Trophoblast cell (in vitro differentiated cells and primary cell): ENCODE data around the gene MUC4.
A peak's percentile ranks its signal among the peaks of the same experiment; 100 is the strongest.

Experiments used
- DNase-seq, 2 donors: peaks; one replicate each; pipeline ENCODE4 v3.0.0-alpha.2; 2016
- H2AFZ ChIP-seq: 2 replicates; pipeline ENCODE4 v1.6.1; 2013; ENCODE audit warnings: low read length, moderate library complexity, mild to moderate bottlenecking; ENCODE audit not compliant: insufficient read depth, poor library complexity
- H2AK5ac ChIP-seq: 2 replicates; pipeline ENCODE4 v1.6.1; 2013; ENCODE audit warnings: mild to moderate bottlenecking, low read length
- H2BK120ac ChIP-seq: 2 replicates; pipeline ENCODE4 v1.6.1; 2013; ENCODE audit warnings: low read length, mild to moderate bottlenecking, moderate library complexity; ENCODE audit not compliant: insufficient read depth, poor library complexity
- H2BK12ac ChIP-seq: 2 replicates; pipeline ENCODE4 v1.6.1; 2013; ENCODE audit warnings: mild to moderate bottlenecking, low read length, moderate library complexity
- H2BK5ac ChIP-seq: 2 replicates; pipeline ENCODE4 v1.6.1; 2013; ENCODE audit warnings: low read length, low read depth, moderate library complexity, mild to moderate bottlenecking; ENCODE audit not compliant: poor library complexity
- H3K14ac ChIP-seq: 2 replicates; pipeline ENCODE4 v1.6.1; 2013; ENCODE audit warnings: mild to moderate bottlenecking, low read length
- H3K18ac ChIP-seq: 2 replicates; pipeline ENCODE4 v1.6.1; 2013; ENCODE audit warnings: mild to moderate bottlenecking, low read length
- H3K23ac ChIP-seq: 2 replicates; pipeline ENCODE4 v1.6.1; 2013; ENCODE audit warnings: low read length
- H3K27ac ChIP-seq: 2 replicates; pipeline ENCODE4 v1.5.1; 2013; ENCODE audit warnings: low read depth, mild to moderate bottlenecking, inconsistent platforms, low read length, moderate library complexity
- H3K27me3 ChIP-seq: 2 replicates; pipeline ENCODE4 v1.6.1; 2013; ENCODE audit warnings: inconsistent platforms, mild to moderate bottlenecking, low read length, moderate library complexity; ENCODE audit not compliant: insufficient read depth
- H3K36me3 ChIP-seq, 2 experiments: 1 replicate in 1 of 2; 2 replicates in 1 of 2; pipeline ENCODE4 v1.6.1; 2013; ENCODE audit warnings: low read length in 2 of 2, mild to moderate bottlenecking in 2 of 2, moderate library complexity in 1 of 2; ENCODE audit not compliant: insufficient read depth in 2 of 2, control insufficient read depth in 1 of 2
- H3K4ac ChIP-seq: 2 replicates; pipeline ENCODE4 v1.6.1; 2013; ENCODE audit warnings: low read depth, mild to moderate bottlenecking, low read length, moderate library complexity
- H3K4me1 ChIP-seq, 2 experiments: 1 replicate in 1 of 2; 2 replicates in 1 of 2; pipeline ENCODE4 v1.6.1; 2013; ENCODE audit warnings: low read length in 2 of 2, mild to moderate bottlenecking in 2 of 2, moderate library complexity in 1 of 2; ENCODE audit not compliant: insufficient read depth in 2 of 2, control insufficient read depth in 1 of 2
- H3K4me2 ChIP-seq: 2 replicates; pipeline ENCODE4 v1.6.1; 2013; ENCODE audit warnings: inconsistent platforms, mild to moderate bottlenecking, low read length, moderate library complexity
- H3K4me3 ChIP-seq: 2 replicates; pipeline ENCODE4 v1.5.1; 2013; ENCODE audit warnings: mild to moderate bottlenecking, low read depth, low read length, inconsistent platforms
- H3K79me1 ChIP-seq: one replicate; pipeline ENCODE4 v1.6.1; 2013; ENCODE audit warnings: low read length
- H3K79me2 ChIP-seq: 2 replicates; pipeline ENCODE4 v1.6.1; 2013; ENCODE audit warnings: low read length, mild to moderate bottlenecking; ENCODE audit not compliant: control insufficient read depth, insufficient read depth, poor library complexity
- H3K9ac ChIP-seq: 2 replicates; pipeline ENCODE4 v1.6.1; 2013; ENCODE audit warnings: mild to moderate bottlenecking, low read length
- H3K9me3 ChIP-seq: 2 replicates; pipeline ENCODE4 v1.6.1; 2013; ENCODE audit warnings: low read depth, mild to moderate bottlenecking, control low read depth, inconsistent platforms, low read length; ENCODE audit not compliant: insufficient read depth
- H4K12ac ChIP-seq: 2 replicates; pipeline ENCODE4 v1.6.1; 2013; ENCODE audit warnings: low read depth, mild to moderate bottlenecking, low read length, moderate library complexity
- H4K8ac ChIP-seq: 2 replicates; pipeline ENCODE4 v1.6.1; 2013; ENCODE audit warnings: low read depth, mild to moderate bottlenecking, low read length, moderate library complexity
- H4K91ac ChIP-seq: one replicate; pipeline ENCODE4 v1.6.1; 2013; ENCODE audit warnings: low read depth, mild to moderate bottlenecking, low read length, moderate library complexity
- WGBS: extraction: QIAGEN DNeasy Blood & Tissue Kit; methylation state at CpG from one replicate; pipeline ENCODE4 v1.1.7; 2013; ENCODE audit warnings: missing lambda C conversion rate; ENCODE audit not compliant: insufficient read length, insufficient coverage; ENCODE audit errors: extremely low coverage; 5-methylcytosine and 5-hydroxymethylcytosine counted together

Gene MUC4

DNA sequence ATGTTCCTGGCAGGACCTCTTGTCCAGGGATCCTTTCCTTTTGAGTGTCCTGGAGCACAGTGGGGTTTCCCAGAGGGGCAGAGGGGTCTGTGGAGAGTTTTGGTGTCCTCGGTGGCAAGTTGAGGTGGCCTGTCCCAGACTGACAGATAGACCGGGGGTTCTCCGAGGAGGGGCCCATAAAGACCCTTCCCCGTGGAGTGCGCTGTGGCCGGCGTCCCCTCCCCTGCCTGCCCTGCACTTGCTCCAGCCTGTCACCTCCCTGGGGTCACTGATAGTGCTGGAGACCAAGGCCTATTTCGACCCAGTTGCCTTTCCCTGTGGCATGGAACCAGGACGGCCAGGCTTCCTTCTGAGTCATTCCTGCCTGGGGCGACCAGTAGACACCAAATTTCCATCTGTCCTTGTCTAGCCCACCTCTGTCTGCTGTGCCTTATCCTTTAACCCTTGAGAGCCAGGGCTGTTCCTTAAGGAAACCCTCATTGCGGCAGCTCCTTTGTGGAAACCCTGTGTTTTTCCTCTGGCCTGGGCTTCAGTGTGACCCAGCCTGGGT is 2.9 kb downstream of the MUC4 start:
- H2BK12ac ChIP-seq = no peak overlapping the region
- no CpG with 5 or more reads among the region's 11 CpGs for WGBS

DNA sequence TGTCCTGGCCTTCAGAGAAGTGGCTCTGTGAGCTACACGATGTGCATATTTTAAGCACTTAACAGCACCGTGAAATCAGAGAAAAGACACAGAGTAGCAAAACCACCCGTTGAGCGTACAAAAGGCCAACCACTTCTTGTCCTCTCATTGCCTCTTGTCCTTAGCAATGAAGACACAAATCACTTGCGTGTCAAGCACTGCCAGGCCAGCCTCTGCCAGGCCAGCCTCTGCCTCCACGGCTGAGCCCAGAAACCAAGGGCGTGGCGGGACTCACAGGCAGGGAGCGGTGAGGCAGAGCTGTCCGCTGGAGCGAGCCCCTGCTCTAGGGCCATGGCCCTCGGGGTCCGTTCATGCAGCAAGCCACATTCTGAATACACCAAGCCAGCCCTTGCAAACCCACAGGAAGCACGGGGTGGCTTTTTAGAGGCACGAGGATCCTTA is 4.0 kb downstream of the MUC4 start:
- no peak overlapping the region for H3K4ac ChIP-seq
- H3K27ac ChIP-seq = no peak overlapping the region
- H3K14ac ChIP-seq = no peak overlapping the region
- no peak overlapping the region for H3K9ac ChIP-seq
- no CpG with 5 or more reads among the region's 15 CpGs for WGBS
- no peak overlapping the region for H2BK120ac ChIP-seq
- no peak overlapping the region for H4K12ac ChIP-seq
- H2BK5ac ChIP-seq = no peak overlapping the region
- peaks cover 6% of the 10 kb centered on the region for H3K9me3 ChIP-seq
- H3K18ac ChIP-seq = no peak overlapping the region
- H3K27me3 ChIP-seq = no peaks in the 10 kb centered on the region
- H3K4me3 ChIP-seq = no peak overlapping the region
- H2BK12ac ChIP-seq = no peak overlapping the region
- peaks cover 17 to 19% of the 10 kb centered on the region in 2 experiments for H3K4me1 ChIP-seq
- H3K36me3 ChIP-seq = no peaks in the 10 kb centered on the region
- peaks cover 2% of the 10 kb centered on the region for H3K79me1 ChIP-seq
- no peak for DNase-seq
- H4K91ac ChIP-seq = no peak overlapping the region
- no peak overlapping the region for H3K23ac ChIP-seq
- no peak overlapping the region for H3K4me2 ChIP-seq
- H2AFZ ChIP-seq = no peak overlapping the region
- no peak overlapping the region for H2AK5ac ChIP-seq
- H3K79me2 ChIP-seq = no peaks in the 10 kb centered on the region
- H4K8ac ChIP-seq = no peak overlapping the region

More for the DNA sequence above, 2.9 kb downstream of the MUC4 start:
- Histone ChIP-seq H3K4me3 (no peak overlapping the region), H3K79me1 (peaks cover 2% of the 10 kb centered on the region), H4K8ac (peak overlapping the region; percentile 14), H2BK5ac (no peak overlapping the region), H2AFZ (no peak overlapping the region), H3K27me3 (no peaks in the 10 kb centered on the region), H3K9me3 (peaks cover 5% of the 10 kb centered on the region), H3K14ac (no peak overlapping the region), H3K18ac (no peak overlapping the region), H4K12ac (no peak overlapping the region), H3K4ac (no peak overlapping the region), H3K27ac (no peak overlapping the region), H3K79me2 (no peaks in the 10 kb centered on the region), H2BK120ac (no peak overlapping the region), H3K4me1 (peaks cover 17 to 19% of the 10 kb centered on the region in 2 experiments), H2AK5ac (peak overlapping the region; percentile 6), H3K23ac (no peak overlapping the region), H3K9ac (no peak overlapping the region), H4K91ac (peak overlapping the region; percentile 74), H3K36me3 (no peaks in the 10 kb centered on the region), H3K4me2 (no peak overlapping the region)
- peak in 1 of 2 donors; percentile 39 for DNase-seq

DNA sequence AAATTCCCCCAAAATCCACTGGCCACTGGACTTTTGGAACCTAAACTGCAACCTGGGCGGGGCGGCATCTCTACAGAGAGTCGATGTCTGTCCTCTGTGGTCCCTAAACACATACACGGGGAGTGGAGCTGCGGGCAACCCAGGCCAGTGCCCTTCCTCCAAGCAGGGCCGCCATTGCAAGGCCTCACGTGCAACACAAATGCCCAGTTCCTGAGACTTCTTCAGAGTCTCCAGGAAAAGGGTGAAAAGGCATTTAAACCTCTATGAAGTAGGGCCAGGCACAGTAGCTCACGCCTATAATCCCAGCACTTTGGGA is 4.9 kb downstream of the MUC4 start:
- Histone ChIP-seq H3K18ac (no peak overlapping the region), H4K91ac (no peak overlapping the region), H3K9ac (no peak overlapping the region), H4K12ac (no peak overlapping the region), H3K27ac (no peak overlapping the region), H3K4me2 (no peak overlapping the region), H2BK5ac (no peak overlapping the region), H2AK5ac (no peak overlapping the region), H3K27me3 (no peaks in the 10 kb centered on the region), H3K4me3 (no peak overlapping the region), H4K8ac (no peak overlapping the region), H3K79me2 (no peaks in the 10 kb centered on the region), H2AFZ (no peak overlapping the region), H3K36me3 (no peaks in the 10 kb centered on the region), H2BK120ac (no peak overlapping the region), H3K4ac (no peak overlapping the region), H3K9me3 (peaks cover 1% of the 10 kb centered on the region), H3K14ac (no peak overlapping the region), H3K4me1 (peaks cover 17 to 19% of the 10 kb centered on the region in 2 experiments), H2BK12ac (no peak overlapping the region), H3K23ac (no peak overlapping the region), H3K79me1 (peaks cover 2% of the 10 kb centered on the region)
- no CpG with 5 or more reads among the region's 8 CpGs for whole genome bisulfite sequencing
- no peak for DNase-seq

DNA sequence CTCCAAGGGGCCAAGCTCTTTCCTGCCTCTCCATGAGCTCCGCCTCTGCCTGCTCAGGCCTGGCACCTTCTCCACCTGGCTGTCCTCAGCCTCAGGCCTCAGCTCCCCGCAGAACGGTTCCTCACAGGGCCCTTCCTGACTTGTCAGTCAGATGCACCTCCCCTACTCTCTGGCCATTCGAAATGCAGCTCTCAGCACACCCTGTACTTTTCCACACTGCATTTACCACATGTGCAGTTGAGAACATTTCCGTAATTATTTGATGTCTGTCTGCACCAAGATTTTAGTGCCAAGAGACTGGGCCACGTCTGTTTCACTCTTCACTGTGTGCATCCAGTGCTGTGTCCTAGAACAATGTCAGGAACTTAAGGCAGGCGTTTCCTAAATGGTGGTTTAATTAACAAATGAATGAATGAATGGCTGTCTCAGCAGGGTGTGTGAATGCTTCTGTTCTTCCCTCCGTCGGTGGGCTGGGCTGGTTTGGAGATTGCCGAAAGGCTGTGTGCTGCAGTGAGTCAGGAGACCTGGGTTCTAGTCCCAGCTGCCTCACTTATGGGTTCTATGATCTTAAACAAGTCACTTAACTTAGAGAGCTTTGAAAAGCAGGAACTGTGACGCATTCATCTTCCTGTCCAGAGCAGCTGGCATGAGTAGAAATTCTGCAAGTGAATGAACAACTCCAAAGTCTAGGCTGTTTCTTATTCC is 5.4 kb downstream of the MUC4 start:
- no peak overlapping the region for H3K23ac ChIP-seq
- no peak overlapping the region for H3K9ac ChIP-seq
- no peaks in the 10 kb centered on the region for H3K36me3 ChIP-seq
- no peak overlapping the region for H4K91ac ChIP-seq
- H2AK5ac ChIP-seq = no peak overlapping the region
- no peak overlapping the region for H3K4ac ChIP-seq
- H3K4me2 ChIP-seq = no peak overlapping the region
- no peak overlapping the region for H3K14ac ChIP-seq
- no peaks in the 10 kb centered on the region for H3K79me2 ChIP-seq
- no peak overlapping the region for H2AFZ ChIP-seq
- H3K4me3 ChIP-seq = no peak overlapping the region
- H3K27me3 ChIP-seq = no peaks in the 10 kb centered on the region
- peaks cover 1% of the 10 kb centered on the region for H3K9me3 ChIP-seq
- no peak overlapping the region for H2BK5ac ChIP-seq
- H3K18ac ChIP-seq = no peak overlapping the region
- WGBS = no CpG with 5 or more reads among the region's 11 CpGs
- H3K27ac ChIP-seq = no peak overlapping the region
- DNase-seq = no peak
- H2BK12ac ChIP-seq = no peak overlapping the region
- H4K12ac ChIP-seq = no peak overlapping the region
- H3K4me1 ChIP-seq = peaks cover 17 to 19% of the 10 kb centered on the region in 2 experiments
- H2BK120ac ChIP-seq = no peak overlapping the region
- H4K8ac ChIP-seq = no peak overlapping the region
- peaks cover 2% of the 10 kb centered on the region for H3K79me1 ChIP-seq
